Right renal cortex interstitium (tissue), 3 donors: ENCODE results near the gene CACNA1A. TPM values are rescaled to one million over a fixed set of nuclear protein-coding genes. Genes with fewer than 3 reads are reported as not detected.
"Not testable (repeated sequence)": the region's sequence is repeated elsewhere in the genome, so short reads cannot be mapped to it uniquely, and the experiment has no call there.

Source experiments
- DNase-seq, 3 donors: peaks; one replicate each; pipeline ENCODE4 v3.0.0-alpha.2; 2013; ENCODE audit warnings: low read depth in 3 of 3, low spot score in 2 of 3
- polyA plus RNA-seq, 3 donors: library from polyadenylated mRNA; unstranded; fragments of 120-200 nt; gene quantifications; one replicate each; pipeline ENCODE4 v1.2.1, GENCODE V29; 2013; ENCODE audit not compliant: insufficient read length in 3 of 3

The CACNA1A gene
- polyA plus RNA-seq, 3 donors, result 1.3 to 2.0 (median 1.7) TPM

- no peak for DNase-seq
Measured at GRCh38 chr19:13208672-13209483, 297.4 kb downstream of the CACNA1A start.

DNA sequence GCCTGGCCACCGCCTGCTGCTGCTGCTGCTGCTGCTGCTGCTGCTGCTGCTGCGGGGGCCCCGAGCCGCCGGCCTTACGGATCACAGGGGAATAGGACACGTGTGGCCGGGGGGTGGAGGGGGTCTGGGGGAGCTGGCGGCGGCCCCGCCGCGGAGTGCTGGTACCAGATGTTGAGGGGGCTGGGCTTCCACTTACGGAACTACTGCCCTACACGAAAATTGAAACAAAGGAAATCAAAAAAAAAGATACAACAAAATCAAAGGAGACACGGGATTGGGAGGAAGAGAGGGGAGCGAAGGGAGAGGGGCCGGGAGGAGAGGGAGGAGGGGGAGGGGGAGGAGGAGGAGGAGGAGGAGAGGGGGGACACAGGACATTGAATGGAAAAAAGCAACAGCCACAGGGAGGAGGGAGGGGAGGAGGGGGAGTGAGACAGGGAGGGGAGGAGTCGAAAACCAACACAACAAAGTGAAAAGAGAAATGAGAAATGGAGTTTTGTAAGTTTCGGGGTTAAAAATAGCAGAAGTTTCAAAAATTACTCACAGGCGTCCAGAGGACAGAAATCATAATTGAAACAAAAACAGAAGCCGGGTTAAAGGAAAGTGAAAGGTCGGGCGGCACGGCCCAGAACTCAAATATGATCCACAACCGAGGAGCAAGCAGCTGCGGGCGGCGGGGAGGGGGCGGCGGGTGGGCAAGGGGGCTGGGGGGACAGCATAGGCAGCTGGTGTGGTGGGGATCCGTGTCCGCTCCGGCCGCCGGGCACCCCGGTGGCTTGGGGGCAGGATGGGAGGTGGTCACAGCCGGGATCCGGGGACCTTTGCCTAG lies 298.2 kb downstream of the CACNA1A start:
- peak; percentile 74 to 81 (median 75) for DNase-seq

DNA sequence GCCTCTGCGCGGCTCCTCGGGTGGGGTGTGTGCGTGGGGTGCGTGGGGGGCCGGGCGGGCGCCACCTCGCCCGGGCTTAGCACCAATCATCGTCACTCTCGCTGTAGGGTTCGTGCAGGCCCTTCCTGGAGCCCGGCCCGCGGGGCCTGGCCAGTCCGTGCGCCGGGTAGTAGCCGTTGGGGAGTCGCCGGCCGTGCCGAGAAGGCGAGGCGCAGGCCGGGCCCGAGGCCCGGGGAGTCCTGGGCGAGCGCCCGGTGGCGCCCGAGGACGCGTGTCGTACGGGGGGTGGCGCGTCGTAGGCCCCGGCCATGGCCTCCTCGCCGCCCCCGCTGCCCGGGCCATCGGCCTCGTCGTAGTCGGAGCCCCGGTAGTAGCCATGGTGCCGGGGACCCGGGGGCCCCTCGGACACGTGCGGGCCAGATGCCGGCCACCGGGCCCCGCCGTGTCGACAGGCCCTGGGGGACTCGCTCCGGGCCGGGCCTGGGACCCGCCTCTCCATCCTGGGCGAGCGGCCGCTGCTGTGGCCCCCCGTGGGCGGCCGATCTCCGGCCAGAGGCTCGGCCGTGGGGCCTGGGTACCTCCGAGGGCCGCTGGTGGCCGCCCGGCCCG lies 298.9 kb downstream of the CACNA1A start:
- no peak for DNase-seq

GRCh38 chr19:13206587-13206986 lies 299.7 kb downstream of the CACNA1A start:
- DNase-seq, result no peak

GRCh38 chr19:13202112-13202511 lies 304.2 kb downstream of the CACNA1A start:
- not testable (repeated sequence) for DNase-seq

DNA sequence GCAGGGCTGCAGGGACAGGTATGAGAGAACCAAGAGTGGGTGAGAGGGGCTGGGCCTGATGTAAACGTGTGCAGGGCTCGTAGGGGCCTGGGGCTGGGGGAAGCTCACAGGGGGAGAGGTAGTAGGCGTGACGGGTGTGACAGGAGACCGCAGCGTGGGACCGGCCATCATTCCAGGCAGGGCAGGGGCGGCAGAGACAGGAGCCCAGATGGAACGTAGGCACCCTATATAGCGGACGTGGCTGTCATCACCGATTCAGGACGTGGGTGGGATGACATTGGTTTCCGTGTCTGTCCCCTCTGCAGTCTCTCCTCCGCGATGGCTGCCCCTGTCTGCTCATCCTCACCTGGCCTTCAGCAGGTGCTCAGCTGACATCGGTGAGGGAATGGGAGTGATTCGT lies 307.6 kb downstream of the CACNA1A start:
- no peak for DNase-seq

DNA sequence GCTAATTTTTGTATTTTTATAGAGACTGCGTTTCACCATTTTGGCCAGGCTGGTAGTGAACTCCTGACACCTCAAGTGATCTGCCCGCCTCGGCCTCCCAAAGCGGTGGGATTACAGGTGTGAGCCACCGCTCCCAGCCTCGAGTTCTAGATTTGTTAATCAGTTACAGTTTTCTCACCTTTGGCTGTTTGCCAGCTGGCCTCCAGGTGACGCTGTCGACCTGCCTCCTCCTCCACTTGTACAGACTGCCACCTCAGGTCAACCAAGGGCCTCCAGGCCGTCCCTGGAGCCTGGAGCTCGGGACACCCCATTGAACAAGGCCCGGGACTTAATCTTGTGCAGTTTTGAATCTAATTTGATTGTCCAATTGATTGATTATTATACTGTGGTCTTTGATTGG lies 310.6 kb downstream of the CACNA1A start:
- no peak for DNase-seq

GRCh38 chr19:13190781-13191540 lies 315.3 kb downstream of the CACNA1A start:
- DNase-seq, result no peak

GRCh38 chr19:13189600-13189999 lies 316.7 kb downstream of the CACNA1A start:
- DNase-seq, result no peak

- DNase-seq, result no peak
Measured at GRCh38 chr19:13187419-13187818, 318.9 kb downstream of the CACNA1A start.

GRCh38 chr19:13186688-13187087 lies 319.6 kb downstream of the CACNA1A start:
- not testable (repeated sequence) for DNase-seq

DNA sequence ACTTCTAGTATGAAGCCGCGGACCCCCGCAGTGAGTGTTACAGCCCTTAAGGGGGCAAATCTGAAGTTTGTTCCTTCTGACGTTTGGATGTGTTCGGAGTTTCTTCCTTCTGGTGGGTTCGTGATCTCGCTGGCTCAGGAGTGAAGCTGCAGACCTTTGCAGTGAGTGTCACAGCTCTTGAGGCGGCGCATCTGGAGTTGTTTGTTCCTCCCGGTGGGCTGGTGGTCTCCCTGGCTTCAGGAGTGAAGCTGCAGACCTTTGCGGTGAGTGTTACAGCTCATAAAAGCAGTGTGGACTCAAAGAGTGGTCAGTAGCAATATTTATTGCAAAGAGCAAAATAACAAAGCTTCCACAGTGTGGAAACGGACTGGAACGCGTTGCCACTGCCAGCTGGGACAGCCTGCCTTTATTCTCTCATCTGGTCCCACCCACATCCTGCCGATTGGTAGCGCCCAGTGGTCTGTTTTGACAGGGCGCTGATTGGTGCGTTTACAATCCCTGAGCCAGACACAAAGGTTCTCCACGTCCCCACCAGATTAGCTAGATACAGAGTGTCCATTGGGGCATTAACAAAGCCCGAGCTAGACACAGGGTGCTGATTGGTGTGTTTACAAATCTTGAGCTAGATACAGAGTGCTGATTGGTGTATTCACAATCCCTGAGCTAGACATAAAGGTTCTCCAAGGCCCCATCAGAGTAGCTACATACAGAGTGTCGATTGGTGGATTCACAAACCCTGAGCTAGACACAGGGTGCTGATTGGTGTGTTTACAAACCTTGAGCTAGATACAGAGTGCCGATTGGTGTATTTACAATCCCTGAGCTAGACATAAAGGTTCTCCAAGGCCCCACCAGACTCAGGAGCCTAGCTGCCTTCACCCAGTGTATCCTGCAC lies 320.3 kb downstream of the CACNA1A start:
- not testable (repeated sequence) for DNase-seq

DNA sequence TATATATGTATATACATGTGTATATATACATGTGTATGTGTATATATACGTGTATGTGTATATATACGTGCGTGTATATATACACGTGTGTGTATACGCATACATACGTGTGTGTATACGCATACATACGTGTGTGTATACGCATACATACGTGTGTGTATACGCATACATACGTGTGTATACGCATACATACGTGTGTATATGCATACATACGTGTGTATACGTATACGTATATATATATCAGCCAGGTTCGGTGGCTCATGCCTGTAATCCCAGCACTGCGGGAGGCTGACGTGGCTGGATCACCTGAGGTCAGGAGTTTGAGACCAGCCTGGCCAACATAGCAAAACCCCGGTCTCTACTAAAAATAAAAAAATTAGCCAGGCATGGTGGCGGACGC lies 321.4 kb downstream of the CACNA1A start:
- DNase-seq, result not testable (repeated sequence)

- no peak for DNase-seq
Measured at GRCh38 chr19:13181747-13182388, 324.4 kb downstream of the CACNA1A start.

GRCh38 chr19:13178291-13178690 lies 328.0 kb downstream of the CACNA1A start:
- DNase-seq, result not testable (repeated sequence)

DNA sequence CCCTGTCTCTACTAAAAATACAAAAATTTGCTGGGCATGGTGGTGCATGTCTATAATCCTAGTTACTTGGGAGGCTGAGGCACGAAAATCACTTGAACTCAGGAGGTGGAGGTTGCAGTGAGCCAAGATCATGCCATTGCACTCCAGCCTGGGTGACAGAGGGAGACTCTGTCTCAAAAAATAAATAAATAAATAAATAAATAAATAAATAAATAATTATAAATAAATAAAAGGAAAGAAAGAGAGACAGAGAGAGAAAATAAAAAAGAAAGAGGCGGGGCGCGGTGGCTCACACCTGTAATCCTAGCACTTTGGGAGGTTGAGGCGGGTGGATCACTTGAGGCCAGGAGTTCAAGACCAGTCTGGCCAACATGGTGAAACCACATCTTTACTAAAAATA lies 328.7 kb downstream of the CACNA1A start:
- not testable (repeated sequence) for DNase-seq

DNA sequence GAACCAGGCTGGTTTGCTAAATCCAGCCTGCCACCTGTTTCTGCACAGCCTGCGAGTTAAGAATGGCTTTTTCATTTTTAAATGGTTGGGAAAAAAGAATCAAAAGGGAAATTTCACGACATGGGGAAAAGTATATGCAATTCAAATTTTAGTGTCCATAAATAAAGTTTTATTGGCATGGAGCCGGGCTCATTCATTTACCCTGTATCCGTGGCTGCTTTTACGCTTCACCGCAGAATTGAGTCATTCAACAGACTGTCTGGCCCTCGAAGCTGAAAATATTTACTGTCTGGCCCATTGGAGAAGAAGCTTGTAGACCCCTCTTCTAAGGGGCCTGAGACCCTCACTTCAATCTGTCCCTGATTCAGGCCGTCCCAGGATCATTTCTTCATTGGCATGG lies 329.9 kb downstream of the CACNA1A start:
- DNase-seq, result no peak

DNA sequence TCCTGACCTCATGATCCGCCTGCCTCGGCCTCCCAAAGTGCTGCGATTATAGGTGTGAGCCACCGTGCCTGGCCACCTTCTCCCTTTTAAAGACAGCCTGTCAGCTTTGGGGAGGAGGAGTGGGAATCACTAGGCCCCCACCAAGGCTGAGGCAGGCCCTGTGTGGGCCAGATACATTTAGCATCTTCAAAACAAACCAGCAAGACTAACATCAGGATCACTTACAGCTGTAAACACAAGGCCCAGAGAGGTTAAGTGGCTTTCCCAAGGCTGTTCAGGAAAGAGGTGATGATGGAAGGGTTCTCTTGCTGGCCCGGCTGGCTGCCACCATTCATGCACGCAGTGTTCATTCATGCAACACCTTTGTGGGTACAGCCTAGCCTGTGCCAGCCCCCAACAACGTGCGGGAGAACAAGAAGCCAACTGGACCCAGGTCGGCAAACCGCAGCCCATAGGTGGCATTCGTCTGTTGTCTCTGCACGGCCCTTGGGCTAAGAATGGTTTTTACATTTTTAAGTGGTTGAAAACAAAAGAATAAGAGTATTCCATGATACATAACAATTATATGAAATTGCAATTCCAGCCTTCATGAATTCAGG lies 333.0 kb downstream of the CACNA1A start:
- no peak for DNase-seq
